Measurements from ENCODE around the gene LPCAT3. TPM values are rescaled to one million over a fixed set of nuclear protein-coding genes. Genes with fewer than 3 reads are reported as not detected.

The LPCAT3 gene
- total RNA-seq, 1 experiment from 2014 or later: 45.8 TPM

DNA sequence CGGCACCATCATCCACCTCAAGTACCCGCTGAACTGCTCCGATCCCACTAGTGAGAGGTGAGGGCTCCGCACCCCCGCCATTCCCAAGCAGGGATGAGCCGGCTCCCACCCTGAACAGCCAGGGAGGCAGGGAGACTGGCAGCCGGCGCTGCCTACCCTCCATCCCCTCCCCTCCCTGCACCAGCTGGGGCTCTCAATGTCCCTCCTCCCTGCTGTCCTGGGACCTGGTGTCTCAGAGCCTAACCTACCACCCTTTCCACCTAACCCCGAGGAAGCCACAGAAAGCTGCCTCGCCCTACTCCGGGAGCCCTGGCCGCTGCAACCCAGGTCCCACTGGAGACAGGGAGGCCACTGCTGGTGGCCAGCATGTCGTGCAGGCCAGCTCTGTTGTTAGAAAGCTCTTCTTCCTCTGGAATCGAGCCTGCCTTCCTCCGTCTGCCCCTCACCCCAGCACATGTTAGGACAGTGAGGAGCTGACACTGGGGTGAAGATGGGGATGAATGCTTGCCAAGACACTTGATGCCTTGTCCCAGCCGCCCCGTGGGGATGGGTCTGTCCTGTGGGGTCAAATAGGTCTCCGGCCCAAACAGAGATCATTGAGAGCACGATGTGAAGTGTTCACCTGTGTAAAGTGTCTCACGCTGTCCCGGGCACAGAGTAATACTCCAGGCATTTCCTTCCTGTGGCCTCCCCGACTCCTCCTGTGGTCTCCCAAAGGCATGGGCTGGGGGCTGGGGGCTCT lies 66.0 kb downstream of the LPCAT3 start:
- RAD21 ChIA-PET (ENCODE audit: low non-redundant PET in 1 of 2, low total read pairs in 2 of 2, uncharacterized antibody in 2 of 2, unreplicated experiment in 2 of 2): no interaction called here
- BruUV-seq (replicated peaks): no TSS peak
- no peak for TF ChIP-seq RAD21 (IDR thresholded peaks at IDR 0.05; ENCODE audit: low read depth)
- no peak for TF ChIP-seq FOSL1 (IDR thresholded peaks at IDR 0.05; ENCODE audit: low read depth)
- TF ChIP-seq SIN3A (IDR thresholded peaks at IDR 0.05; ENCODE audit: low read depth): no peak
- no peaks in the 10 kb centered on the region; the same call in 1 of the 2 replicates for H3K79me2 ChIP-seq (ENCODE audit: insufficient read depth, low read length)
- H3K9ac ChIP-seq (ENCODE audit: low read length): no peak overlapping the region
- H3K4me3 ChIP-seq (replicated peaks in 1 of 2; ENCODE audit: low read depth in 1 of 2, low read length in 2 of 2): no peak overlapping the region
- H3K9me2 ChIP-seq (ENCODE audit: insufficient read depth): no peaks in the 10 kb centered on the region
- H3K9me3 ChIP-seq (ENCODE audit: control insufficient read depth in 1 of 2, insufficient read depth in 1 of 2, low read depth in 1 of 2, low read length in 2 of 2): no peaks in the 10 kb centered on the region
- ATAC-seq (no peak), DNase-seq (ENCODE audit: low read depth, low spot score) (no peak)
- POLR2A ChIA-PET: no interaction called here
- no peaks in the 10 kb centered on the region for H4K20me1 ChIP-seq (ENCODE audit: insufficient read depth)
- peaks cover 8 to 23% of the 10 kb centered on the region in 2 experiments for H3K4me1 ChIP-seq (ENCODE audit: control insufficient read depth in 1 of 2, insufficient read depth in 2 of 2, low read length in 2 of 2)
- H3K36me3 ChIP-seq (ENCODE audit: control insufficient read depth in 1 of 2, insufficient read depth in 2 of 2, low read length in 2 of 2): no peaks in the 10 kb centered on the region
- no peak overlapping the region for H2AFZ ChIP-seq (ENCODE audit: low read depth, low read length, poor library complexity, severe bottlenecking)
- no peak overlapping the region for H3K27ac ChIP-seq (ENCODE audit: low read depth, low read length)
- CTCF ChIA-PET: interaction anchor here (0.8 kb wide), 1 partner anchor 13 kb away, joined by 3 read pairs; no protein-coding TSS in a partner anchor
- intact Hi-C loops (cut with micrococcal nuclease): no loop called here
- no peaks in the 10 kb centered on the region for H3K27me3 ChIP-seq (ENCODE audit: insufficient read depth, low read length)
- H3K4me2 ChIP-seq (ENCODE audit: low read length): no peak overlapping the region

DNA sequence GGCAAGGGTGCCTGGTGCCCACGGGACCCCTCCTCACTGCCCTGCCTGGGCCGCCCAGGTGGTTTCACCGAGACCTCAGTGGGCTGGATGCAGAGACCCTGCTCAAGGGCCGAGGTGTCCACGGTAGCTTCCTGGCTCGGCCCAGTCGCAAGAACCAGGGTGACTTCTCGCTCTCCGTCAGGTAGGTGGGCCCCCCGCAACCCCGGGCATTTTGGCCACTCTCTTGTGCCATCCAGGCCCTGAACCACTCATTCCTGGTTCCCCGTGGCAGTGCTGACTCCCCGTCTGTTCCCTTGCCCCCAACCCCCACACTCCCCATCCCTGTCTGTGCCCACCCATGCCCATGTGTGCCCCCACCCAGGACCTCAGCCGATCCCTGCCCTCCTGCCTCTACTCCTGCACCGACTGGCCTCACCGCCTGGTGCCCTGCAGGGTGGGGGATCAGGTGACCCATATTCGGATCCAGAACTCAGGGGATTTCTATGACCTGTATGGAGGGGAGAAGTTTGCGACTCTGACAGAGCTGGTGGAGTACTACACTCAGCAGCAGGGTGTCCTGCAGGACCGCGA lies 66.6 kb downstream of the LPCAT3 start:
- Histone ChIP-seq H3K9me2 (ENCODE audit: insufficient read depth) (no peaks in the 10 kb centered on the region), H3K27ac (ENCODE audit: low read depth, low read length) (no peak overlapping the region), H3K4me3 (replicated peaks in 1 of 2; ENCODE audit: low read depth in 1 of 2, low read length in 2 of 2) (no peak overlapping the region), H3K9me3 (ENCODE audit: control insufficient read depth in 1 of 2, insufficient read depth in 1 of 2, low read depth in 1 of 2, low read length in 2 of 2) (no peaks in the 10 kb centered on the region), H2AFZ (ENCODE audit: low read depth, low read length, poor library complexity, severe bottlenecking) (no peak overlapping the region), H3K27me3 (ENCODE audit: insufficient read depth, low read length) (no peaks in the 10 kb centered on the region), H3K36me3 (ENCODE audit: control insufficient read depth in 1 of 2, insufficient read depth in 2 of 2, low read length in 2 of 2) (no peaks in the 10 kb centered on the region), H3K9ac (ENCODE audit: low read length) (no peak overlapping the region), H3K4me2 (ENCODE audit: low read length) (no peak overlapping the region), H3K4me1 (ENCODE audit: control insufficient read depth in 1 of 2, insufficient read depth in 2 of 2, low read length in 2 of 2) (peaks cover 11 to 29% of the 10 kb centered on the region in 2 experiments), H4K20me1 (ENCODE audit: insufficient read depth) (no peaks in the 10 kb centered on the region), H3K79me2 (ENCODE audit: insufficient read depth, low read length) (peaks cover 6% of the 10 kb centered on the region; the same call in 1 of the 2 replicates)
- intact Hi-C loops (cut with micrococcal nuclease): no loop called here
- no TSS peak for BruUV-seq (replicated peaks)
- RAD21 ChIA-PET (ENCODE audit: low non-redundant PET in 1 of 2, low total read pairs in 2 of 2, uncharacterized antibody in 2 of 2, unreplicated experiment in 2 of 2): no interaction called here
- ATAC-seq: no peak
- CTCF ChIA-PET: interaction anchor here (0.8 kb wide), 1 partner anchor 13 kb away, joined by 3 read pairs; no protein-coding TSS in a partner anchor
- POLR2A ChIA-PET: no interaction called here
- no peak for TF ChIP-seq ZNF274 (IDR thresholded peaks at IDR 0.05; ENCODE audit: low read depth, low read length)
- TF ChIP-seq CBX3 (IDR thresholded peaks at IDR 0.05; ENCODE audit: low read depth): no peak
- TF ChIP-seq POLR2A (IDR thresholded peaks at IDR 0.05; ENCODE audit: borderline replicate concordance, extremely low read depth, insufficient read depth, insufficient read length): no peak
- TF ChIP-seq, protein P1, sequence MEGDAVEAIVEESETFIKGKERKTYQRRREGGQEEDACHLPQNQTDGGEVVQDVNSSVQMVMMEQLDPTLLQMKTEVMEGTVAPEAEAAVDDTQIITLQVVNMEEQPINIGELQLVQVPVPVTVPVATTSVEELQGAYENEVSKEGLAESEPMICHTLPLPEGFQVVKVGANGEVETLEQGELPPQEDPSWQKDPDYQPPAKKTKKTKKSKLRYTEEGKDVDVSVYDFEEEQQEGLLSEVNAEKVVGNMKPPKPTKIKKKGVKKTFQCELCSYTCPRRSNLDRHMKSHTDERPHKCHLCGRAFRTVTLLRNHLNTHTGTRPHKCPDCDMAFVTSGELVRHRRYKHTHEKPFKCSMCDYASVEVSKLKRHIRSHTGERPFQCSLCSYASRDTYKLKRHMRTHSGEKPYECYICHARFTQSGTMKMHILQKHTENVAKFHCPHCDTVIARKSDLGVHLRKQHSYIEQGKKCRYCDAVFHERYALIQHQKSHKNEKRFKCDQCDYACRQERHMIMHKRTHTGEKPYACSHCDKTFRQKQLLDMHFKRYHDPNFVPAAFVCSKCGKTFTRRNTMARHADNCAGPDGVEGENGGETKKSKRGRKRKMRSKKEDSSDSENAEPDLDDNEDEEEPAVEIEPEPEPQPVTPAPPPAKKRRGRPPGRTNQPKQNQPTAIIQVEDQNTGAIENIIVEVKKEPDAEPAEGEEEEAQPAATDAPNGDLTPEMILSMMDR (IDR thresholded peaks at IDR 0.05 in 2 of 3, conservative IDR thresholded peaks at IDR 0.05 in 1 of 3; ENCODE audit: borderline replicate concordance in 1 of 3, insufficient read depth in 1 of 3, low read depth in 2 of 3, low read length in 2 of 3): no peak
- TF ChIP-seq ZFX (IDR thresholded peaks at IDR 0.05): no peak
- no peak for TF ChIP-seq EZH2phosphoT487 (IDR thresholded peaks at IDR 0.05; ENCODE audit: borderline replicate concordance)
- DNase-seq (ENCODE audit: low read depth, low spot score): no peak

Measured in HCT116 (cell line).